Measurements from ENCODE around the gene EMCN.

- TF ChIP-seq POLR2A (IDR thresholded peaks at IDR 0.05) (no peak), CTCF (IDR thresholded peaks at IDR 0.05) (no peak)
Observed at GRCh38 chr4:100417565-100417964, 100.3 kb downstream of the EMCN start.

Data from body of pancreas (tissue), 4 donors.